ENCODE data around the gene ATP8B2. TPM values are rescaled to one million over a fixed set of nuclear protein-coding genes. Genes with fewer than 3 reads are reported as not detected.
"Not testable (repeated sequence)": the region's sequence is repeated elsewhere in the genome, so short reads cannot be mapped to it uniquely, and the experiment has no call there.

ATP8B2 gene
- total RNA-seq, 1 donor from 2014 or later = 49.4 TPM

GRCh38 chr1:154360288-154360687 lies 35.0 kb downstream of the ATP8B2 start:
- H3K4me1 Mint-ChIP-seq = no peaks in the 10 kb centered on the region
- no peaks in the 10 kb centered on the region for H3K27me3 Mint-ChIP-seq
- H3K36me3 Mint-ChIP-seq (ENCODE audit: low read depth) = no peaks in the 10 kb centered on the region

GRCh38 chr1:154360881-154361280 lies 35.6 kb downstream of the ATP8B2 start:
- H3K27ac Mint-ChIP-seq; DNase-seq; H3K4me3 Mint-ChIP-seq; H3K4me1 Mint-ChIP-seq; H3K9me3 Mint-ChIP-seq; intact Hi-C loops (cut with micrococcal nuclease); H3K27me3 Mint-ChIP-seq; H3K36me3 Mint-ChIP-seq (ENCODE audit: low read depth): not testable (repeated sequence)

More at GRCh38 chr1:154360288-154360687, 35.0 kb downstream of the ATP8B2 start:
- DNase-seq = no peak
- Mint-ChIP-seq H3K4me3 (no peak overlapping the region), H3K9me3 (peaks cover 3% of the 10 kb centered on the region), H3K27ac (no peak overlapping the region)
- intact Hi-C loops (cut with micrococcal nuclease) = no loop called here

GRCh38 chr1:154361357-154361756 lies 36.0 kb downstream of the ATP8B2 start:
- DNase-seq = no peak
- no peaks in the 10 kb centered on the region for H3K27me3 Mint-ChIP-seq
- intact Hi-C loops (cut with micrococcal nuclease) = no loop called here
- H3K9me3 Mint-ChIP-seq = peaks cover 3% of the 10 kb centered on the region
- no peak overlapping the region for H3K27ac Mint-ChIP-seq
- H3K4me1 Mint-ChIP-seq = no peaks in the 10 kb centered on the region
- H3K4me3 Mint-ChIP-seq = no peak overlapping the region
- H3K36me3 Mint-ChIP-seq (ENCODE audit: low read depth) = no peaks in the 10 kb centered on the region

GRCh38 chr1:154371436-154371835 lies 46.1 kb downstream of the ATP8B2 start:
- H3K27ac Mint-ChIP-seq = no peak overlapping the region
- H3K36me3 Mint-ChIP-seq (ENCODE audit: low read depth) = no peaks in the 10 kb centered on the region
- no peaks in the 10 kb centered on the region for H3K9me3 Mint-ChIP-seq
- intact Hi-C loops (cut with micrococcal nuclease) = no loop called here
- H3K4me3 Mint-ChIP-seq = no peak overlapping the region
- no peaks in the 10 kb centered on the region for H3K27me3 Mint-ChIP-seq
- no peak for DNase-seq
- H3K4me1 Mint-ChIP-seq = peaks cover 8% of the 10 kb centered on the region

- H3K4me1 Mint-ChIP-seq; H3K27me3 Mint-ChIP-seq; DNase-seq; H3K36me3 Mint-ChIP-seq (ENCODE audit: low read depth); H3K9me3 Mint-ChIP-seq; H3K4me3 Mint-ChIP-seq; H3K27ac Mint-ChIP-seq; intact Hi-C loops (cut with micrococcal nuclease): not testable (repeated sequence)
These were observed 48.5 kb downstream of the ATP8B2 start for GRCh38 chr1:154373777-154374357.

GRCh38 chr1:154379301-154379700 lies 54.0 kb downstream of the ATP8B2 start:
- Mint-ChIP-seq H3K27me3 (no peaks in the 10 kb centered on the region), H3K4me1 (peaks cover 1% of the 10 kb centered on the region), H3K36me3 (ENCODE audit: low read depth) (no peaks in the 10 kb centered on the region), H3K9me3 (no peaks in the 10 kb centered on the region), H3K27ac (no peak overlapping the region), H3K4me3 (no peak overlapping the region)
- DNase-seq = no peak
- intact Hi-C loops (cut with micrococcal nuclease) = no loop called here

GRCh38 chr1:154384650-154385489 lies 59.5 kb downstream of the ATP8B2 start:
- Mint-ChIP-seq H3K4me3 (peak overlapping the region; percentile 11), H3K27me3 (no peaks in the 10 kb centered on the region), H3K36me3 (ENCODE audit: low read depth) (no peaks in the 10 kb centered on the region), H3K4me1 (peaks cover 18% of the 10 kb centered on the region), H3K27ac (peak overlapping the region; percentile 25), H3K9me3 (no peaks in the 10 kb centered on the region)
- intact Hi-C loops (cut with micrococcal nuclease) = loop anchor here (5.0 kb wide), 1 partner anchor 33 kb away; no protein-coding TSS in a partner anchor
- DNase-seq = no peak

GRCh38 chr1:154386643-154387352 lies 61.5 kb downstream of the ATP8B2 start:
- no peaks in the 10 kb centered on the region for H3K27me3 Mint-ChIP-seq
- H3K36me3 Mint-ChIP-seq (ENCODE audit: low read depth) = no peaks in the 10 kb centered on the region
- no peaks in the 10 kb centered on the region for H3K9me3 Mint-ChIP-seq
- DNase-seq = peak; percentile 86
- peak overlapping the region; percentile 78 for H3K4me3 Mint-ChIP-seq
- intact Hi-C loops (cut with micrococcal nuclease) = loop anchor here (1.0 to 5.0 kb wide), 3 partner anchors 20 to 53 kb away; no protein-coding TSS in a partner anchor
- peak overlapping the region; percentile 94 for H3K27ac Mint-ChIP-seq
- H3K4me1 Mint-ChIP-seq = peaks cover 18% of the 10 kb centered on the region

GRCh38 chr1:154391086-154391770 lies 65.9 kb downstream of the ATP8B2 start:
- no peak for DNase-seq
- intact Hi-C loops (cut with micrococcal nuclease) = no loop called here
- Mint-ChIP-seq H3K4me3 (no peak overlapping the region), H3K9me3 (peaks cover 7% of the 10 kb centered on the region), H3K27me3 (peaks cover 2% of the 10 kb centered on the region), H3K36me3 (ENCODE audit: low read depth) (peaks cover 2% of the 10 kb centered on the region), H3K4me1 (peaks cover 9% of the 10 kb centered on the region), H3K27ac (no peak overlapping the region)

GRCh38 chr1:154398141-154398540 lies 72.8 kb downstream of the ATP8B2 start:
- Mint-ChIP-seq H3K27ac (no peak overlapping the region), H3K27me3 (peaks cover 10% of the 10 kb centered on the region), H3K9me3 (peaks cover 11% of the 10 kb centered on the region), H3K4me3 (no peak overlapping the region), H3K36me3 (ENCODE audit: low read depth) (peaks cover 4% of the 10 kb centered on the region), H3K4me1 (peaks cover 7% of the 10 kb centered on the region)
- DNase-seq = no peak
- intact Hi-C loops (cut with micrococcal nuclease) = no loop called here

GRCh38 chr1:154398678-154399077 lies 73.4 kb downstream of the ATP8B2 start:
- peaks cover 13% of the 10 kb centered on the region for H3K4me1 Mint-ChIP-seq
- intact Hi-C loops (cut with micrococcal nuclease) = no loop called here
- H3K36me3 Mint-ChIP-seq (ENCODE audit: low read depth) = peaks cover 4% of the 10 kb centered on the region
- no peak overlapping the region for H3K4me3 Mint-ChIP-seq
- DNase-seq = no peak
- peaks cover 10% of the 10 kb centered on the region for H3K27me3 Mint-ChIP-seq
- H3K27ac Mint-ChIP-seq = no peak overlapping the region
- H3K9me3 Mint-ChIP-seq = peaks cover 11% of the 10 kb centered on the region

- intact Hi-C loops (cut with micrococcal nuclease) = no loop called here
- no peak for DNase-seq
- peaks cover 10% of the 10 kb centered on the region for H3K27me3 Mint-ChIP-seq
- peaks cover 1% of the 10 kb centered on the region for H3K36me3 Mint-ChIP-seq (ENCODE audit: low read depth)
- H3K27ac Mint-ChIP-seq = no peak overlapping the region
- peaks cover 7% of the 10 kb centered on the region for H3K9me3 Mint-ChIP-seq
- H3K4me3 Mint-ChIP-seq = no peak overlapping the region
- H3K4me1 Mint-ChIP-seq = peaks cover 25% of the 10 kb centered on the region
These were observed 75.1 kb downstream of the ATP8B2 start for GRCh38 chr1:154400381-154400801.

All from activated CD4-positive, alpha-beta T cell treated with anti-CD3 and anti-CD28 coated beads, Interleukin-2, amount 10 ng/mL, durations not matched to agents 24 days and 14 days (primary cell).